ENCODE measurements around the gene AK8. TPM values are rescaled to one million over a fixed set of nuclear protein-coding genes. Genes with fewer than 3 reads are reported as not detected.

AK8 gene
- total RNA-seq, 1 experiment from 2014 or later, result 2.5 TPM

- H2AFZ ChIP-seq (ENCODE audit: low read depth, low read length, poor library complexity, severe bottlenecking), result no peak overlapping the region
- H3K27ac ChIP-seq (ENCODE audit: low read depth, low read length), result no peak overlapping the region
- H3K4me2 ChIP-seq (ENCODE audit: low read length), result no peak overlapping the region
- RAD21 ChIA-PET (ENCODE audit: low non-redundant PET in 1 of 2, low total read pairs in 2 of 2, uncharacterized antibody in 2 of 2, unreplicated experiment in 2 of 2), result no interaction called here
- H3K79me2 ChIP-seq (ENCODE audit: insufficient read depth, low read length), result no peaks in the 10 kb centered on the region
- no peaks in the 10 kb centered on the region for H3K9me3 ChIP-seq (ENCODE audit: control insufficient read depth in 1 of 2, insufficient read depth in 1 of 2, low read depth in 1 of 2, low read length in 2 of 2)
- no TSS peak for BruUV-seq (replicated peaks)
- H4K20me1 ChIP-seq (ENCODE audit: insufficient read depth), result no peaks in the 10 kb centered on the region
- H3K4me3 ChIP-seq (replicated peaks in 1 of 2; ENCODE audit: low read depth in 1 of 2, low read length in 2 of 2), result no peak overlapping the region
- H3K9me2 ChIP-seq (ENCODE audit: insufficient read depth), result no peaks in the 10 kb centered on the region
- H3K9ac ChIP-seq (ENCODE audit: low read length), result no peak overlapping the region
- no peak for DNase-seq (ENCODE audit: low read depth, low spot score)
- POLR2A ChIA-PET, result no interaction called here
- no peaks in the 10 kb centered on the region; the same call in 1 of the 2 replicates for H3K27me3 ChIP-seq (ENCODE audit: insufficient read depth, low read length)
- H3K36me3 ChIP-seq (ENCODE audit: control insufficient read depth in 1 of 2, insufficient read depth in 2 of 2, low read length in 2 of 2), result no peaks in the 10 kb centered on the region
- intact Hi-C loops (cut with micrococcal nuclease), result no loop called here
- TF ChIP-seq ELF1 (IDR thresholded peaks at IDR 0.05; ENCODE audit: borderline replicate concordance, low read depth), result no peak
- no peak for TF ChIP-seq ZFX (IDR thresholded peaks at IDR 0.05)
- TF ChIP-seq ATF3 (IDR thresholded peaks at IDR 0.05), result no peak
- no peak for TF ChIP-seq MAX (IDR thresholded peaks at IDR 0.05)
- TF ChIP-seq ZBTB33 (IDR thresholded peaks at IDR 0.05; ENCODE audit: extremely low read depth, insufficient replicate concordance, low read length), result no peak
- ATAC-seq, result no peak
- no peaks in the 10 kb centered on the region for H3K4me1 ChIP-seq (ENCODE audit: control insufficient read depth in 1 of 2, insufficient read depth in 2 of 2, low read length in 2 of 2)
- CTCF ChIA-PET, result no interaction called here
Observed at GRCh38 chr9:132828201-132828770, 49.8 kb downstream of the AK8 start.

- DNase-seq (ENCODE audit: low read depth, low spot score) (no peak), ATAC-seq (no peak)
- ChIA-PET CTCF (no interaction called here), RAD21 (ENCODE audit: low non-redundant PET in 1 of 2, low total read pairs in 2 of 2, uncharacterized antibody in 2 of 2, unreplicated experiment in 2 of 2) (no interaction called here), POLR2A (no interaction called here)
- TF ChIP-seq RAD21 (IDR thresholded peaks at IDR 0.05; ENCODE audit: low read depth), result no peak
- TF ChIP-seq EZH2 (IDR thresholded peaks at IDR 0.05), result no peak
- TF ChIP-seq YY1 (IDR thresholded peaks at IDR 0.05; ENCODE audit: extremely low read depth, insufficient replicate concordance, low read depth, low read length), result no peak
- no peak for TF ChIP-seq POLR2A (IDR thresholded peaks at IDR 0.05; ENCODE audit: borderline replicate concordance, extremely low read depth, insufficient read depth, insufficient read length)
- TF ChIP-seq ZFX (IDR thresholded peaks at IDR 0.05), result no peak
- no peak for TF ChIP-seq REST (IDR thresholded peaks at IDR 0.05; ENCODE audit: low read depth)
- Histone ChIP-seq H3K9me3 (ENCODE audit: control insufficient read depth in 1 of 2, insufficient read depth in 1 of 2, low read depth in 1 of 2, low read length in 2 of 2) (no peaks in the 10 kb centered on the region), H3K36me3 (ENCODE audit: control insufficient read depth in 1 of 2, insufficient read depth in 2 of 2, low read length in 2 of 2) (no peaks in the 10 kb centered on the region), H3K4me2 (ENCODE audit: low read length) (no peak overlapping the region), H3K79me2 (ENCODE audit: insufficient read depth, low read length) (no peaks in the 10 kb centered on the region), H3K9me2 (ENCODE audit: insufficient read depth) (no peaks in the 10 kb centered on the region), H3K27ac (ENCODE audit: low read depth, low read length) (no peak overlapping the region), H3K4me1 (ENCODE audit: control insufficient read depth in 1 of 2, insufficient read depth in 2 of 2, low read length in 2 of 2) (no peaks in the 10 kb centered on the region), H3K27me3 (ENCODE audit: insufficient read depth, low read length) (no peaks in the 10 kb centered on the region; the same call in 1 of the 2 replicates), H2AFZ (ENCODE audit: low read depth, low read length, poor library complexity, severe bottlenecking) (no peak overlapping the region), H3K4me3 (replicated peaks in 1 of 2; ENCODE audit: low read depth in 1 of 2, low read length in 2 of 2) (no peak overlapping the region), H3K9ac (ENCODE audit: low read length) (no peak overlapping the region), H4K20me1 (ENCODE audit: insufficient read depth) (no peaks in the 10 kb centered on the region)
- intact Hi-C loops (cut with micrococcal nuclease), result no loop called here
- no TSS peak for BruUV-seq (replicated peaks)
Observed at GRCh38 chr9:132827366-132827765, 50.7 kb downstream of the AK8 start.
